Retinal pigment epithelial cell (primary cell): ENCODE data around the gene EXD2.
"Not testable (repeated sequence)": the region's sequence is repeated elsewhere in the genome, so short reads cannot be mapped to it uniquely, and the experiment has no call there.

Experiments used
- DNase-seq: peaks from one replicate; pipeline ENCODE4 v3.0.0-alpha.2; 2010; ENCODE audit warnings: low read depth
- H3K4me3 ChIP-seq: 2 replicates; pipeline ENCODE4 v1.5.1; 2011; ENCODE audit warnings: mild to moderate bottlenecking, low read length, control low read depth, moderate library complexity
- TF ChIP-seq, protein P1 (sequence below): conservative IDR thresholded peaks from 2 replicates; pipeline ENCODE4 v1.5.1; 2011; ENCODE audit warnings: low read depth, low read length, control low read depth, inconsistent platforms

EXD2 gene

GRCh38 chr14:69275331-69275730 lies 84.0 kb downstream of the EXD2 start:
- no peak for DNase-seq
- no peak overlapping the region for H3K4me3 ChIP-seq
- TF ChIP-seq, protein P1, sequence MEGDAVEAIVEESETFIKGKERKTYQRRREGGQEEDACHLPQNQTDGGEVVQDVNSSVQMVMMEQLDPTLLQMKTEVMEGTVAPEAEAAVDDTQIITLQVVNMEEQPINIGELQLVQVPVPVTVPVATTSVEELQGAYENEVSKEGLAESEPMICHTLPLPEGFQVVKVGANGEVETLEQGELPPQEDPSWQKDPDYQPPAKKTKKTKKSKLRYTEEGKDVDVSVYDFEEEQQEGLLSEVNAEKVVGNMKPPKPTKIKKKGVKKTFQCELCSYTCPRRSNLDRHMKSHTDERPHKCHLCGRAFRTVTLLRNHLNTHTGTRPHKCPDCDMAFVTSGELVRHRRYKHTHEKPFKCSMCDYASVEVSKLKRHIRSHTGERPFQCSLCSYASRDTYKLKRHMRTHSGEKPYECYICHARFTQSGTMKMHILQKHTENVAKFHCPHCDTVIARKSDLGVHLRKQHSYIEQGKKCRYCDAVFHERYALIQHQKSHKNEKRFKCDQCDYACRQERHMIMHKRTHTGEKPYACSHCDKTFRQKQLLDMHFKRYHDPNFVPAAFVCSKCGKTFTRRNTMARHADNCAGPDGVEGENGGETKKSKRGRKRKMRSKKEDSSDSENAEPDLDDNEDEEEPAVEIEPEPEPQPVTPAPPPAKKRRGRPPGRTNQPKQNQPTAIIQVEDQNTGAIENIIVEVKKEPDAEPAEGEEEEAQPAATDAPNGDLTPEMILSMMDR: no peak

DNA sequence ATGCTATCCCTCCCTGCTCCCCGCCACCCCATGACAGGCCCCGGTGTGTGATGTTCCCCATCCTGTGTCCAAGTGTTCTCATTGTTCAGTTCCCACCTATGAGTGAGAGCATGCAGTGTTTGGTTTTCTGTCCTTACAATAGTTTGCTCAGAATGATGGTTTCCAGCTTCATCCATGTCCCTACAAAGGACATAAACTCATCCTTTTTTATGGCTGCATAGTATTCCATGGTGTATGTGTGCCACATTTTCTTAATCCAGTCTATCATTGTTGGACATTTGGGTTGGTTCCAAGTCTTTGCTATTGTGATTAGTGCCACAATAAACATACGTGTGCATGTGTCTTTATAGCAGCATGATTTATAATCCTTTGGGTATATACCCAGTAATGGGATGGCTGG lies 86.1 kb downstream of the EXD2 start:
- DNase-seq, H3K4me3 ChIP-seq: not testable (repeated sequence)

- no peak overlapping the region for H3K4me3 ChIP-seq
- TF ChIP-seq, protein P1: no peak
- DNase-seq: no peak
Measured at GRCh38 chr14:69280746-69281291, 89.5 kb downstream of the EXD2 start.

GRCh38 chr14:69281450-69282169 lies 90.3 kb downstream of the EXD2 start:
- no peak for DNase-seq
- TF ChIP-seq, protein P1: no peak
- H3K4me3 ChIP-seq: no peak overlapping the region

DNA sequence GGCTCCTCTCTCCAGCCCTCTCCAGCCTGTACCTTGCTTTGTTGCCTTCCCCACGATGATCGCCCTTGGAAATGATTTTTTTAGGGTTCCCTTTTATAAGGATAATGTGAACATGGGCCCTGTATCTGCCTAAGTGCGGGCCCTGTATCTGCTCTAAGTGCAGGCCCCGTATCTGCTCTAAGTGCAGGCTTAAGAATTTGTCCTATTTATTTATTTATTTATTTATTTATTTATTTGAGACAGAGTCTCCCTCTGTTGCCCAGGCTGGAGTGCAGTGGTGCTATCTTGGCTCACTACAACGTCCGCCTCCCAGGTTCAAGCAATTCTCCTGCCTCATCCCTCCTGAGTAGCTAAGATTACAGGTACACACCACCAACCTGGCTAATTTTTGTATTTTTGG lies 91.2 kb downstream of the EXD2 start:
- TF ChIP-seq, protein P1: no peak

DNA sequence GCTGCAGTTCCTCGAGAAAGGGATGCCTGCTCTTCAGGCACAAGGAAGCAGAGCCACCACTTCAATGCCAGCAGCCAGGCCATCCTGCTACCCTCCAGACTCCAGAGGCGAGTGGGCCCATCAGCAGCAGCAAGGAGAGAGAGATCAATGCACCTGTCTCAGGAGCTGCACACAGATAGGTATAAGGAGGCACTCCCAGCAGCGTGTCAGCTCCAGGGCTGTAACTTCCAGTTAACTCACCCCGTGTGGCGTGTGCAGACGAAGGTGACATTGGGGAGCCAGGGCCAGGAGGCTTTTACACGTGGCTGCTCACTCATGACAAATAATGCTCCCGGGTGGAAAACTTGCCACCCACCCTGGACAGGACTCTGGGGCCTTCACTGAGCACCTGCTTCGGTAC lies 92.9 kb downstream of the EXD2 start:
- H3K4me3 ChIP-seq: no peak overlapping the region
- TF ChIP-seq, protein P1: no peak
- no peak for DNase-seq

More for the DNA sequence above, 91.2 kb downstream of the EXD2 start:
- H3K4me3 ChIP-seq: no peak overlapping the region
- no peak for DNase-seq

DNA sequence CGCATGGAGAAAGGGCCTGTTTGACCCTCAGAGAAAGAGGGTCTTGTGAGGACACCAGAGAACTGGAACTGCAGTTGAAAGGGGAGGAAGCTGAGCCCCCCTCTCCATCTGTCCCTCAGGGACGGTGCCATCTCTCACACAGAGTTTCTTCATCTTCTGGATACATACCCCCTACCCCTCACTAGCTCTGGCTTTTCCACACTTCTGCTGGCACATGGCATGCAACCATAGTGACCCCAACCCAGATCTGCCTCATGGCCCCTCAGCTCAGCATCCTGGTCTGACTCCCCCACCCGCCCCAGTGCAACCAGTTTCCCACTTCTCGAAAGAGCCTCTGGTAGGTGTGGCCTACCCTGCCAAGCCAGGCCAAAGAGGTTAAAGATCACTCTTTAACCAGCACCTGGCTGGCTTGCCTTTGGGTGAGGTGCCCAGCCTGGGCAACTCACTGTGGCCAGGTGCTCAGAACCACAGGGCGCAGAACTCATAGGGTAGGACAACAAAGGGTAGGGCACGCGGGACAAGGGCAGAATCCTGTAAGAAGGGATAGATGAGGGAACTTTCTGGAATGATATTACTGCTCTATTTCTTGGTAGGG lies 94.5 kb downstream of the EXD2 start:
- TF ChIP-seq, protein P1: no peak
- no peak overlapping the region for H3K4me3 ChIP-seq
- DNase-seq: no peak
